ENCODE measurements around the gene RHCG.
"Not testable (repeated sequence)": the region's sequence is repeated elsewhere in the genome, so short reads cannot be mapped to it uniquely, and the experiment has no call there.

Gene RHCG

DNA sequence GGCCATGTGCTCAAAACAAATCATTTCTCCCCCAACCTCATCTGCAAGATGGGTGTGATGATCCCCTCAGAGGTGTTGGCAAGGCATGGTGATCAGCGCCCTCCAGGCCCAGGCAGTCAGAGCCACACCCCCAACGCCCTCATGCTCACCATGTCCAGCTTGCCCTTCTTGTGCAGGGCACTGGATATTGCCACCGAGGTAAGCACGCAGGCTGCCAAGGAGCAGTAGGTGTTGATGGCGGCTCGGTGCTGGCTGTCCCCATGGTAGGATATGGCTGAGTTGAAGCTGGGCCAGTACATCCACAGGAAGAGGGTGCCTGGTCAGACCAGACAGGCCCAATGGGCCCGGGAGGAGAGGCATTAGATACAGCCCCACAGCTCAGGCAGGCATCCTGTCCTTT, 17.2 kb downstream of the RHCG start:
- DNase-seq (ENCODE audit: low read depth in 2 of 3, low spot score in 1 of 3): no peak

DNA sequence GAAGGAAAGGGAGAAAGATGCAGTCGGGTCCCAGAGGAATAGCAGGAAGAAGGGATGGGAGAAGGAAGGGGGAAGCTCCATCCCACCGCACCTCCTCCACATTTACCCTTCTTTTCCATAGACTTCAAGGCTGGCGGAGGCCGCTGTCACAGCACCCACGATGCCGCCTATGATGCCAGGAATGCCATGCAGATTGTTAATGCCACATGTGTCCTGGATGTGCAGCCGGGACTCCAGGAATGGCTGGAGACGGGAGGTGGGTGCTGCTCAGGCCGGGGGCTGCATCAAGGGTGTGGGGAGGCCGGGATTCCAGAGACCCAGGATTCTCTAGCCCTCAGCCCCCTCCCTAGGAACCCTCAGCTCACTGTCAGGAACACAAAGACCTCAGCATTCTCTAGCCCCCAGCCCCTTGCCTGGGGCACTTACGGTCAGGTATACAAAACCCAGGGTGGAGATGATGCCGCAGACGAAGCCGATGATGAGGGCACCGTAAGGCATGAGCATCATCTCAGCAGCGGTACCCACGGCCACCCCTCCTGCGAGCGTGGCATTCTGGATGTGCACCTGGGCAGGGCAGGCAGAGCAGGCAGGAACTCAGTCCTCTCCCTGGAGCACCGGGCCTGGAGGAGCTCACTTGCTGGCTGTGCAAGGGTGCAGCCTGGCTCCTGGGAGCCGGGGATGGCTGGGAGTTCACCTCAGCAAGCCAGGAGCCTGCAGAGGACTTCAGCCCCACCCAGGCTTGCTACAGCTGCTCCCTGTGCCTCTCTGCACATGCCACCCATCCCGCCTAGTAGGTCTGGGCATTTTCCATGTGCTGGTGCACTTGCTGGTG, 18.8 kb downstream of the RHCG start:
- DNase-seq (ENCODE audit: low read depth in 2 of 3, low spot score in 1 of 3): no peak

DNA sequence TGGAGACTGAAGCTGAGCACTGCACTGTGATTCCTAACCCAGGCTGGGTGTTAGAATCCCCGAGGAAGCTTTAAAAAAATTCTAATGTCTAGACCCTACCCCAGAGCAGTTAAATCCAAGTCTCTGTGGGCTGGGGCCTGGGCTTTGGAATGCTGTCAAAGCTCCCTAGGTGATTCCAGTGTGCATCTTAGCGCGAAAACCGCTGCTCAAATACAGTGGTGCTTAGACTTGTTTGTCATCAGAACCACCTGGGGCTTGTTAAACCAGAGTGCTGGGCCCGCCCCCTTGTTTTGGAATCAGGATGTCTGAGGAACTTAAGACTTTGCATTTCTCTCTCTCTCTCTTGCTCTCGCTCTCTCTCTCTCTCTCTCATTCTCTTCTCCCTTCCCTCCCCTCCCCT, 20.7 kb downstream of the RHCG start:
- DNase-seq (ENCODE audit: low read depth in 2 of 3, low spot score in 1 of 3): no peak

GRCh38 chr15:89472785-89473256, 23.6 kb downstream of the RHCG start:
- DNase-seq (ENCODE audit: low read depth in 2 of 3, low spot score in 1 of 3): peak in 2 of 3 donors; percentile 37 to 40

DNA sequence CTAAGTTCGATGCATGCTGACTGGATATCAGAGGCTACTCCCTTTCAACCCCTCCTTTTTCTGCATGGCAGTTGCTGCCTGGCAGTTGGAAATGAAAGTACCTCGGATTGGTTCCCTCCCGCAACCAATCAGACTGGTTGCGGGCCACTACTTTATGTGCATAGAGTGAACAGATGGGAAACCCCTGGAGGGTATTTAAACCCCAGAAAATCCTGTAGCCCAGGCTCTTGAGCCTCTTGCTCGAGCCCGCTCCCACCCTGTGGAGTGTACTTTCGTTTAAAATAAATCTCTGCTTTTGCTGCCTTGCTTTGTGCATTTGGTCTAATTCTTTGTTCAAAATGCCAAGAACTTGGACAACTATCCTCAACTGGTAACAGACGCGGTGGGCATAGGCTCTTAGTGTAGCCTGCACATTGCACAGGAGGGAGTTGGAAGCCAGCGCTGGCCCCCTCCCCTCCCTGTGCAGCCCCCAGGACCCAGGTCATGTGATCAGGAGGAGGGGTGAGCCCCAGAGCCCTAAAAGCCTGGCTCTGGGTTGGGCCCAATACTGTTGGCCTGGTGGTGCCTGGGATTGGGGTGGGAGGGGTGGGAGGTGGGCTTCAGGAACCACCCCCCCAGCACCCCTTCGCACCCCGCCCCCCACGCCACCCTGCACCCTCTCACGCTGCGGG, 26.8 kb downstream of the RHCG start:
- no peak for DNase-seq (ENCODE audit: low read depth in 2 of 3, low spot score in 1 of 3)

DNA sequence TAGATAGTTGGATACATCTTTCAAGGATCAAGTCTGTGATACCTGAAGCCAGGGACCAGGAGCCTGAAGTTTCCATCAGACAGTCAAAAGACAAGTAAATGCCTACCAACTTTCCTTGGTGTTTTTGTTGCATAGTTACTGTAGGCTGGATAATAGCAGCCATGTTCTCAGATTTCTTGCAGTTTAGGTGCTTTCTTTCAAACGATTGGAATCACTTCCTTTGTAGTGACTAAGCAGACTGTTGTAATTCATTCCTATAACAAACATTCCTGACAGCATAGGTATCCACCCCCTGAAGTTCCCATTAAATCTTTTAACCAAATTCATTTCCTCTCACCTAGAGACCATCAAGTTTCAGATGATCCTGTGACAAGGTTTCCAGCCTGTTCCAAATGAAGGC, 27.6 kb downstream of the RHCG start:
- DNase-seq (ENCODE audit: low read depth in 2 of 3, low spot score in 1 of 3): not testable (repeated sequence)

- DNase-seq (ENCODE audit: low read depth in 2 of 3, low spot score in 1 of 3): no peak
Observed at GRCh38 chr15:89463113-89463512, 33.3 kb downstream of the RHCG start.

DNA sequence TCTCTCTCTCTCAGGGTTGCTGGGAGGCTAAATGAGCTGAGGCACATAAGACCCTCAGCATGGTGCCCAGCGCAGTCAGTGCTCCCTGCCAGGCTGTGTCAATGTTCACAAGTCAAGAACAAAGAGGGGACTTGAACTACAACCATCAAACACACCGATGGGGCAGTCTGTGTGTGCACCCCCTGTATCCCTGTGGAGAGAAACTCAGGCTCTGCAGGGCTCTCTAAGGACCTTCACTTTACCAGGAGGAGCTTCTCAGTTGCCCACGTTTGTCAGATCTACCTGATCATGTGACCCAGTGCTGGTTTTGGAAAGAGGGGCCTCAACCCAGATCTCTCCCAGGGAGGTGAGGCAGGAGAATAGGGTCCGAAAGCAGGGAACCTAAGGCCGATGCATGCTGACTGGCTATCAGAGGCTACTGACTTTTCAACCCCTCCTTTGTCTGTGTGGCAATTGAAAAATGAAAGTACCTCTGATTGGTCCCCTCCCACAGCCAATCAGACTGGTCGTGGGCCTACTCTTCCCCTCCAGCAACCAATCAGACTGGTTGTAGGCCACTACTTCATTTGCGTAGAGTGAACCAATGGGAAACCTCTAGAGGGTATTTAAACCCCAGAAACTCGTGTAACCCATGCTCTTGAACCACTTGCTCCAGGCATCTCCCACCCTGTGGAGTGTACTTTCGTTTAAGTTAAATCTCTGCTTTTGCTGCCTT, 34.0 kb downstream of the RHCG start:
- DNase-seq (ENCODE audit: low read depth in 2 of 3, low spot score in 1 of 3): no peak

- DNase-seq (ENCODE audit: low read depth in 2 of 3, low spot score in 1 of 3): no peak
Observed at GRCh38 chr15:89461386-89461785, 35.0 kb downstream of the RHCG start.

GRCh38 chr15:89460048-89460447, 36.3 kb downstream of the RHCG start:
- DNase-seq (ENCODE audit: low read depth in 2 of 3, low spot score in 1 of 3): no peak

- DNase-seq (ENCODE audit: low read depth in 2 of 3, low spot score in 1 of 3): no peak
Observed at GRCh38 chr15:89459271-89460038, 36.9 kb downstream of the RHCG start.

- no peak for DNase-seq (ENCODE audit: low read depth in 2 of 3, low spot score in 1 of 3)
Observed at GRCh38 chr15:89458440-89458839, 37.9 kb downstream of the RHCG start.

DNA sequence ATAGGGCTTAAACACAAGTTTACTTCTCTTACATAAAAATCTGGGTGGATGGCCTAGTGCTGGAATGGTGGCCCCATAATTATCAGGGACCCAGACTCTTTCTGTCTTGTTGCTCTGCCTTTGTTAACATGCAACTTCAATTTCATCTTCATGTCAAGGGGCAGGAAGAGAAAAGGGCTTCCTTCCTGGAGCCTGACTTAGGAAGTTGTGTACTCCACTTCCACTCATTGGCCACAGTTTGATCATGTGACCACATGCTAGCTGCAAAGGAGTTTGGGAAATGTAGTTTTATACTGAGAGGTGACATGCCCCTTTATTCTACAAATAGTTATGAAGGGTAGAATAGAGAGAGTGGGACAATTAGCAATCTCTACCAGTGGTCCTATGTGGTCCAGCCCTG, 39.3 kb downstream of the RHCG start:
- no peak for DNase-seq (ENCODE audit: low read depth in 2 of 3, low spot score in 1 of 3)

- no peak for DNase-seq (ENCODE audit: low read depth in 2 of 3, low spot score in 1 of 3)
Observed at GRCh38 chr15:89455535-89455934, 40.8 kb downstream of the RHCG start.

GRCh38 chr15:89452330-89452836, 44.0 kb downstream of the RHCG start:
- no peak for DNase-seq (ENCODE audit: low read depth in 2 of 3, low spot score in 1 of 3)

GRCh38 chr15:89451846-89452245, 44.5 kb downstream of the RHCG start:
- DNase-seq (ENCODE audit: low read depth in 2 of 3, low spot score in 1 of 3): no peak

- DNase-seq (ENCODE audit: low read depth in 2 of 3, low spot score in 1 of 3): no peak
Observed at GRCh38 chr15:89450076-89451006, 46.0 kb downstream of the RHCG start.

DNA sequence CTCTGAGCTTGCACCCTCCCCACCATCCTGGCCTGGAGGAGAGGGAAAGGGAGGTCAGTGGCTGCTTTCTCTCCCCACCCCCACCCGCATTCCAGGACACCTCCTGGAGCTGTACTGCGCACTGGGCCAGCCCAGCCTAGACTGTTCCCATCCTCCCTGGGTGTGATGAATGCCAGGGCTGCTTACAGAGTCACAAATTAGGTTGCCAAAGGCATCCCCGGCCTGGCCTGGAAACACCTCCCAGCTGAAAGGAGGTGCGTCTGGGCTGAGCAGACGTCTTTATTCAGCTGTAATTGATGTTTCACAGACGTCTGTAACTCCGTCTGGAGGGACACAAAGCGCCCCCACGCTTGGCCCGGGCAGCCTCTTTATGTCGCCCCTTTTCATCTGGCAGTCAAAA, 47.6 kb downstream of the RHCG start:
- no peak for DNase-seq (ENCODE audit: low read depth in 2 of 3, low spot score in 1 of 3)

DNA sequence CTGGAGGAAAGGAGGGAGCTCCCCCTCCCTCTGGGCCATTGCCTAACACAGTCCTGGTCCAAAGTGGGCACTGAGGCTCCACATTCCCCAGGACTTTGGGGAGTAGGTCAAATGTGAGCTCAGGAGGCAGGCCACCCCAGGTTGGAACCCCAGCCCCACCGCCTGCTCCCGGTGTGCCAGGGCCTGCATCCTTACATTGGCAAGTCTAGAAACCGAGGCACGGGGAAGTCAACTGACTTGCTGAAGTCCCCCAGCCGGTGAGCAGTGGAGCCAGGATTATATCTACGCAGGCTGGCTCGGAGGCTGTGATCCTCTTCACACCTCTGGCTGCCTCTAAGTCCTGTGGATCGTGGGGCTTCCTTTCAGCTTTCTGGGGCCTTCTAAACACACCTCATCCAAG, 48.7 kb downstream of the RHCG start:
- no peak for DNase-seq (ENCODE audit: low read depth in 2 of 3, low spot score in 1 of 3)

All from stimulated activated CD4-positive, alpha-beta T cell treated with anti-CD3 and anti-CD28 coated beads, Interleukin-12 subunit alpha, Interleukin-12 subunit beta, amount 100 ng/mL, for 48 hours (primary cell).